Stimulated activated CD8-positive, alpha-beta memory T cell treated with anti-CD3 and anti-CD28 coated beads, Interleukin-7, amount 100 ng/mL, for 1 hour (primary cell): ENCODE measurements around the gene KCNJ4.

Experiments
- DNase-seq, 2 donors: peaks; one replicate each; pipeline ENCODE4 v3.0.0-alpha.2; 2020; ENCODE audit warnings: low read depth in 2 of 2

Gene KCNJ4

DNA sequence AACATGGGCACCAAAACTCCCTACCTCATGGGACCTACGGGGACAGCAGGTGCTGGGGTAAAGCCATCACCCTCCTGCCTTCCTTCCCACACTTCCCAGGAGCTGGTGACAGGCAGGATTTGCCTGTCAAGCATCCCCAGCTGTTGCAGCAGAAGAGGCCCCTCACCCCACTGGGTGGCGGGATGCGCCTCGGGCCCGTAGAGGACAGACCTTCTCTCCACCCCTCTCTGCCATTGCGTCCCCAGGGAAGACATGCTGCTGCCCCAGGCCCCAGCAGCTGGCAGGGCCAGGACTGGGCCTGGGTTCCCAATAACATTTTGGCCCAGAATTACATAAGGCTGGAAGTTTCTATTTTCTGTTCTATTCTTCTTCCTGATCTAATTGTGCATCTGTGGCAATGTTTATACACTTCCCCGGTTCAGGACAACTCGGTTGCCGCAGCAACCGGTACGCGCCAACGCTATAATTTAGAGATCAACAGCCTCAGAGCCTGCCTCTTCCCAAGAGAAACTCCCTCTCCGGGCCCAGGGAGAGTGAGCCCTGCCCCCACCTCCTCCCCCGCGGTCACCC lies 25.4 kb downstream of the KCNJ4 start:
- DNase-seq = no peak

DNA sequence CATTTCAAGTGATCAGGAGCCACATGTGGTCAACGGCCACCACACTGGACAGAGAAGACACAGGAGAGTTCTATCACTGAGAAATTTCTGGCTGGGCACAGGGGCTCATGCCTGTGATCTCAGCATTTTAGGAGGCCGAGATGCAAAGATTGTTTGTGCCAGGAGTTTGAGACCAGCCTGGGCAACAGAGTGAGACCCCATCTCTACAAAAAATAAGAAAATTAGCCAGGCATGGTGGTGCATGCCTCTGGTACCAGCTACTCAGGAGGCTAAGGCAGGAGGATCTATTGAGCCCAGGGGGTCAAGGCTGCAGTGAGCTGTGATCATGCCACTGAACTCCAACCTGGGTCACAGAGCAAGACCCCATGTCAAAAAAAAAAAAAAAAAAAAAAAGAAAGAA lies 26.3 kb downstream of the KCNJ4 start:
- no peak for DNase-seq

DNA sequence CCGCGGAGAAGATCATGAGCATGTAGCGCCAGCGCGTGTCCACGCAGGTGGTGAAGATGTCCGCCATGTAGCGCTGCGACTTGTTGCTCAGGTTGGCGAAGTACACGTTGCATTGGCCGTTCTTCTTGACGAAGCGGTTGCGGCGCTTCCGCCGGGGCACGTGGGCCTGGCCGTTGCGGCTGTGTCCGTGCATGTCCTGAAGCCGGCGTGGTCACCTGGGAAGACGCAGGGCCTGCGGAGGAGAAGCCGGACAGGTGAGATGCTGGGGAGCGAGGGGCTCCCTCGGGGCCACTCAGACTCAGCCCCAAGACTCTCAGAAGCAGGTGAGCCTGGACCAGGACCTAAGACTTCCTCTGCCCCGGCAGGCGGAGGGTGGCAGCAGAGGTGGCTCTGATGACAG lies 27.1 kb downstream of the KCNJ4 start:
- DNase-seq = no peak

DNA sequence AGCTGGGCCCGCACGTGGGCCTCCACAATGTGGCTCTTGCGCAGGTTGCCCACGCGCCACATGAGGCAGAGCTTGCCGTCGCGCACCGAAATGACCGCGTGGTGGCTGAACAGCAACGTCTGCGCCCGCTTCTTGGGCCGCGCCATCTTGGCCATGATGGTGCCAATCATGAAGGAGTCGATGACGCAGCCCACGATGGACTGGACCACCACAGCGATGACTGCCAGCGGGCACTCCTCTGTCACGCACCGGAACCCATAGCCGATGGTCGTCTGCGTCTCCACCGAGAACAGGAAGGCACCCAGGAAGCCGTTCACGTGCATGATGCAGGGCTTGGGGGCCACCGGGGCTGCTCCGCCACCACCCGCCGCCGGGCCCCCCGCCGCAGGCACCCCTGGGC lies 27.5 kb downstream of the KCNJ4 start:
- DNase-seq = no peak

DNA sequence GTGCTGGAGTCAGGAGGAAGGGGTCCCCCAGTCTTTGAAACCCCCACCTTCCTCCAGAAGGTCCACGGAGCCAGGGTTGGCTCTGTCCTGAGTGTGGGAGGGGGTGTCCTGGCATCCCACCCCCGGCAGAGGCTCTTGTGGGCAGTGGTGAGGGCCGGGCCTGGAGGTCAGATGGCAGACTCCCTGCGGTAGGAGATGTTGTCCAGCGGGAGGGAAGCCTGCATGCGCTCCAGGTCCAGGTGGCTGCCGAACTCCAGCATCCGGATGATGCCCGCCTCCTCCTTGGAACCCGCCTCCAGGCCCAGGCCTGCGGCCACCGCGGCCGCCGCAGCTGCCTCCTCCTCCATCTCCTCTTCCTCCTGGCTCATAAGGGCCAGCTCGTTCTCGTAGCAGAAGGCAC lies 28.4 kb downstream of the KCNJ4 start:
- no peak for DNase-seq

DNA sequence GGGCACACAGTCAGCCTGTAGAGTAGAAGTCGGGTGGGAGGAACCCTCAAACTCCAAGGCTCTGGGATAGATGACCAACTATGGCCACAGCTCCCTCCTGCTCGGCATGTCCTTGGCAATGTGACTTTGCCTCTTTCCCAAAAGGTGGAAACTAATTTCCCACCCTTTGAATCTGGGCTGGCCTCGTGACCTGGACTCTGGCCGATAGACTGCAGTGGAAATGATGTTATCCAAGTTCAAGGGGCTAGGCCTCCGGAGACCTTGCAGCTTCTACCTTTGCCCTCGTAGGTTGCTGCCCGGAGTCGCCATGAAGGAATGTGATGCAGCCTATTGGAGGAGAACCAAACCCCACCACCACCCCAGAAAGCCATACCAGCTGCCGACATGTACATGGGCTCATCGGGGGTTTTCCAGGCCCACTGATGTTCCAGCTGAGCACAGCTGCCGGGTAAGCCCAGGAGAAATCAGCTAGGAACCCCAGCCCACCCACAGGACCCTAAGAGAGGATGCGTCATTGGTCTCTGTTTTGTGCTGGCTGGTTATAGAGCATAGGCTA lies 30.4 kb downstream of the KCNJ4 start:
- no peak for DNase-seq

DNA sequence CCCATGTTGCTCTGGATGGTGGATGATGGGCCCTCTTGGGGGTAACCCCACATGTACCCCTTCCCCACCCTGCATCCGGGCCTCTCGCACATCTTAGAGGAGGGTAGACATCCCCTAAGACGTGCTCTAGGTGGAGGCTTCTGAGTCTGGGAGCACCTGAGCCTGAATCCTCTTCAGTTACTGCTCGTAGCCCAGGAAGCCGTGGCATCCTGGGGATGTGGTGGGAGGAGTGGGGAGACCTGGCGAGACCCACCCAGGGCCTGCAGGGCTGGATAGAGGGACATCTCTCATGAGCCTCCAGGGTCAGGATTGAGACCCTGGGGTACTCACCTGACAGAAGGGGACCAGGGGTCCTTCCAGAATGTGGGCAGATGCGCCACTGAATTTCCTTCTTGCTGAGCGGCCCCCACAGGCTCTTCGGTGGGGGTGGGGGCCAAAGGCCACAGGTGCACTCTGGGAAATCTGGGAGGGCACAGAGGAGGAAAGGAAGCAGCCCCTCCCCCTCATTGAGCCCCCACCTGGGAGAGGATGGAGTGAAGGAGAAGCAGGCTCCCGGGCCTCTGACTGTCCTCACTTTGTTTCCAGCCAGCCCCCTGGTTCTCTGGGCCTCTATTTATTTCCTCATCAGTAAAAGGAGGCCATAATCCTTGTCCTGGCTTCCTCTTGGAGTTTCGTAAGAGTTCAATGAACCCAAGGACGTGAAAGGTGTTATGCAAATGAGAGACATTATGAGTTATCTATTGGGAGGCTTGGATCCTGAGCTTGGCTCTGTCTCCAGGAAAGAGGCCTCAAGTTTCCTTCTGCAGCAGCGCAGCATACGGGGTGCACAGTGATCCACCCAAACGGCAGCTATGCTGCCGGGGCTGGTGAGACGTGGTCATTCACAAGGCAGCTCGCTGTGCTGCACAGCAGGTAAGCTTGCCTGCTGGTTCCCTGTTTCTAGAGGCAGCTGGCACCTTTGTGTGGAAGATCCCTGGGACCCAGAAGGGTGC lies 31.2 kb downstream of the KCNJ4 start:
- no peak for DNase-seq

DNA sequence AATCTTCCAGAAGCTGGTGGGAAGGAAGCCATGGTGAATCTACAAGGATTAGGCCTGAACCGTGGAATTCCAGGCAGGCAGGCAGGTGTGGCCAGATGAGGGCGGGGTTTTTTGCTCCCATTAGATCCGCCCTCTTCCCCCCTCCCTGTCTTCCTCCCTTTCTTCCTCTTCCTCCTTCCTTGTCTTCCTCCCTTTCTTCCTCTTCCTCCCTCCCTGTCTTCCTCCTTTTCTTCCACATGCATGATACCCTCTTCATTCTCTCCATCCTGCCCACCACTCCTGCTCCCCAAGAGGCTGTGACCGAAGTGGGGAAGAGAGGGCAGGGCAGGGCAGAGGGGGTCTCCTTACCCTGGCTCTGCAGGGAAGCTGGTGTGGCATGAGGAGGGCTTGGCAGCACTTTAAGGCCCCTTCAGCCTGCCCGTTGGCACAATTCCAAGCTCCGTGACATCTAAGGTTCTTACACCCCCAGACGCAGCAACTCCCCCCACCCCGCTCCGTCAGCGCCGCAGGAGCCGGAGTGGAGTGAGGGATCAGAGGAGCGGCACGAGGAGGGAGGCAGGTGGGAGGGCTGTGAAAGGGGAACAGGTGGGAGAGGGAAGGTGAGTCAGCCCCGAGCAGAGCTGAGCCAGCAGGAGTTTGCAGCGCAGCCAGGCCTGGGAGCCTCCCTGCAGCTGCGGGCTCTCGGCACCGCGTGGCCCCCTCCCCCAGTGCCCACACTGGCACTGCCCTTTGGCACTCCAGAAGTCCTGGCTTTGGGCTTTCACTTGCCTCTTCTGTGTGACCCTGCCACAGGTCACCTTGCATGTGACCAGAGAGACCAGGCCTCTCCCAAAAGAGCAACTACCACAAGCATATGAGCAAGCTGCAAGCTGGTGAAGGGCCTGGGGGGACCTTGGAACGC lies 32.1 kb downstream of the KCNJ4 start:
- no peak for DNase-seq

DNA sequence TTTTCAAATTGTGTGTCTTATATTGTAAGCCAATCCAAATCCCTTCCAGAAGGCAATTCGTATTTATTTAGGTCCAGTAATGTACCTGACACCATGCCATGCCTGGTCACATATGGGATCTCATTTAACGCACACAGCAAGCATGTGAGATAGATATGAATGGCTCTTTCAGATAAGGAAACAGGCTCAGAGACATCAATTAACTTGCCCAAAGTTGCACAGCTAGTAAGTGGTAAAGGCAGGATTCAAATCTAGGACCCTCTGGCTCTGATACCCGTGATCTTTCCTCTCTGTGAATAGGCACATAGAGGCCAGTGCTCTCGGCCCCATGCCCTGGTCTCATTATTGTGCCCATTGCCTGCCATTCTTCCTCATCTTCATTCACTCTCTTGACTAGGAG lies 34.3 kb downstream of the KCNJ4 start:
- no peak for DNase-seq

DNA sequence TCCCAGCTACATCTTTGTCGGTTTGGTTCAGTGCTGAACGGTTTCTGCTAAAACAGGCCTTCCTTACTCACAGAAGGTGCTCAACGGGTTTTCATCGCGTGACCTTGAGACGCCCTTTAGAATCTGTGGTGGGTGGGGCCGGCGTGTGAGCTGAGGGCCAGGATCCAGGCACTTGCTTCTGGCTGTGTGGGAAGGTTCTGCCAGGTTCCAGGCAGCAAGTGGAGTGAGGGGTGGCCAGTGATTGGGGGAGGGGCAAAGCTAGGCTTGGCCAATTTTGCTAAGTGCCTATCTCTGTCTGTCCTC lies 35.2 kb downstream of the KCNJ4 start:
- no peak for DNase-seq

DNA sequence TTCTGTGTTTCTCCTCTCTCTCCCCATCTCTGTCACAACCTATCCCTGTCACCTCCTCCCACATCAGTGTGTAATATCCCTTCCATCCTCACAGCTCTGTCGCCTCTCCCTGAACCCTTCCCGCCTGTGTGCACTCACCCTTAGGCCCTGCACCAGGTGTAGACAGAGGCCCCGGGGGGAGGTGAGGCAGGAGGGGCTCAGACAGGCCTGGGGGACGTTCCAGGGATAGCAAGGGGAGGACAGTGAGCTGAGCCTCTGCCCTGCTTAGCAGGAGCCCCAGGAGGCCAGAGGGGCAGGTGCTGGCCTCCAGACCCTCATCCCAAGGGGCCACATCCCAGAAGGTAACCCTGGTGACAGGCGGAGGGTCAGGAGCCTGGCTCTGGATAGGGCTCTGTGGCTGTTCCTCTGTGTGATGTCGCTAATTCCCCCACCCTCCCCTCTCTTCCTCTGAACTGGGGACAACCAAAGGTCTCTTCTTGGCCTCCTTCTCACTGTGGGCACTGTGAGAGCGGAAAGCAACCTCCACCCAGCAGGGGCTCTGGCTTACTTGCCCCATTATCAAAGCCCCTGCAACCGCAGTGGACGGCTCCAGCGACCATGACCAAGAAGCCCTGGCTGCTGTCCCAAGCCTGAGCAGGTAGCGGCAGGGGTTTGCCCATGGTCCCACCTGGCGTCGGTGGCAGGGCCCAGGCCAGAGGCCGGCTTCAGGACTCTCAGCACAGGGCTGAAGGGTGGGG lies 35.7 kb downstream of the KCNJ4 start:
- DNase-seq = no peak

DNA sequence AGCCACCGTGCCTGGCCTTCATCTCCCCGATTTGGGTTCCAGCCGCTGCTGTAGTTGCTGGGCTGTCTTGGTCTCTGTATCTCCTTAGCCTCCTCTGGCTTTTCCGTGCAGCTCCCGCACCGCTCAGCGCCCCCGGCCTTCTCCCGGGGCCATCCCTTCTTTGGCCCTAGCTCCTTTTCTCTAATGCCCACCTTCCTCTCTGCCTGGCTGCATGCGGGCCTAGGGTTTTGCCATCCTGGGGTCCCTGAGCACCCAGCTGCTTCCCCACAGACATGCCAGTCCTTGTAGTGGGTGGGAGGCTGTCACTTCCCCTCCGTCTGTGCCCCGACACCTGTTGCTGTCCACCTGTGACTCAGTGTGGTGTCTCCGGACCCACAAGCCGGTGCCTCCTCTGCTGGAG lies 36.4 kb downstream of the KCNJ4 start:
- no peak for DNase-seq

DNA sequence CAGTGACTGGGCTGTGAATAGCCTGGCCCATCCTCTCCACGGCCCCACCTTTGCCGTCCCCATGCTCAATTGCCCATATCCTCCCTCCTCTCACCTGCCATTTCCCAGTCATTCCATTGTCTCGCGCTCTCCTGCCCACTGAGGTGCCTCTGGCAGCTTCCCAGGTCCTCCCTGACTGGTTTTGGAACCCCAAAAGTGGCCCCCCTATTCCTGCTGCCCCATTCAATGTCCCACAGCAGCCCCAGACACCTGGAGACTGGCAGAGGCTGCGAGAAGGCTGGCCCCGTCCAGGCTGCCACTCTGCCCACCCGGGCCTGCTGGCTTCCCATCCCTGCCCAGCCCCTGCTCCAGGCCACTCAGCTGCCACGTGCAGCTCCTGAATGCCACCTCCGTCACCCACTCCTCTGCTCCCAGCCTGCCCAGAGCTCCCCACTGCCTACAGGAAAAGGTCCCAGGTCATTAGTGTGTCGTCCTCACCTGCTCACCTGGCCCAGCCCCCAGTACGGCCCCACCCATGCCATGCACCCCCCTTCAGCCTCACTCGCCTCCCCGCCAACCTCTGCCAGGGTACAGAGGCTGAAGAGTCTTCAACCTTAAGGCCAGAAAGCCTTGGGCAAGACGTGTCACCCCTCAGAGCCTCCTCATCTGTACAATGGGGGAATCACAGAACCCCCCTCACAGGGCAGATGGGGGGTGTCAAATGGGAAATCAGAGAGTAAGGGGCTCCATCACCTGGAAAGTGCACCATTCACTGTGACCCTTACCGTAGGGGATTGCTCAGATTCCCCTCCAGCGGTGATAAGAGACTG lies 37.5 kb downstream of the KCNJ4 start:
- no peak for DNase-seq

DNA sequence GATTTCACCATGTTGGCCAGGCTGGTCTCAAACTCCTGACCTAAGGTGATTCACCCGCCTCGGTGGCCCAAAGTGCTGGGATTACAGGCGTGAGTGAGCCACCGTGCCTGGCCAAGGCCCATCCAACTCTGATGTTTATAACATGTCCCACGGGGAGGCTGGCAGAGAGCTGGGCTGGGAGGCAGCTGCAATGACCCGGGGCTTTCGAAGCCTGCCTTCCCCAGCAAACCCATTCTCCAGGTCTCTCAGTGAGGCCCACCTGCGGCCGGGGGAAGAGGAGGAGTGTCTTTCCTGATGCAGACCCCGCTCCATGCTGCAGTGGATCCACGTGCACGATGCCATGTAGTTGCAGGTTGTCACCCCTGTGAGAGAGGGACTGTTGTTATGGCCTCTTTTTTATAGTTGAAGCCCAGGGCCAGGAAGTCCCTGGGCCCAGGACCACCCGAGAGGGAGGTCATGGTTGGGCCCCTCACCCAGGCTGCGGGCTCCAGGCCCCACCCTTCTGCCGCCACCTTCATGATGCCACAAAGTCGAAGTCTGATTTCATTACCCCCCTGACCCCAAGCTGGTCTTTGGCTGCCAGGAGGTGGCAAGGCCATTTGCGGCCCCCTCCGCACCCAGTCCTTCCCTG lies 38.3 kb downstream of the KCNJ4 start:
- no peak for DNase-seq

DNA sequence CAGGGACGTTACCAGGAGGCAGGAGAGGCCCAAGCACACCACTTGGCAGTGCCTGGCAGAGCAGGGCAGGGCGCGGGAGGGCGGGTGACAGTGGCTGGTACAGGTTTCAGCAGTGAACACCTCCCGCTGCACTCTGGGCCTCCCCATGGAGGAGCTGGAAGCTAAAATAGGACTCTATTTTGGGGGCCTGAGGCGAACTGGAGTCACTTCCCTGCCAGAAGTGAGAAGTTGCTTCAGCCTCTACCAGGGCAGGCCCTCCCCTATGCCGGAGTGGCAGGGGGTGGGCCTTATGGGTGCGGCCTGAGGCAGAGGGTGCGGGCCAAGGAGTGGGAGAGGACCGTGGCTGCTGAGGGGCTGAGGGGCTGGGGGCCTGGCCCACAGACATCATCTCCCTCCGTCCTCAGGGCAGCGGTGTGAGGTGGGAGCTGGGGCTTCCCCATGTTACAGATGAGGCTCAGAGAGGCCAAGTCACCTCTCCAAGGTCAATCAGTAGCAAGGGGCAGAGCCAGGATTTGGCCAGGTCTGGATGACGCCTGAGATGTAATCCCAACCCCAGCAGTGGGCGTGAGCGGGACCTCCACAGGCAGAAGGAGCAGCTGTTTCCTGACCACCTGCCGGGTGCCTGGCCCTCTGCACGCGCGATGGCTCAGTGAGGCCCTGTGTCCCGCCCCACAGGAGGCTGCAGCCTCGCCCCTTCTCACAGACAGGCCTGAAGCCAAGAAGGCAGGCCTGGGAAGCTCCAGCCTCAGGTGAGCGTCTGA lies 39.3 kb downstream of the KCNJ4 start:
- DNase-seq = no peak

DNA sequence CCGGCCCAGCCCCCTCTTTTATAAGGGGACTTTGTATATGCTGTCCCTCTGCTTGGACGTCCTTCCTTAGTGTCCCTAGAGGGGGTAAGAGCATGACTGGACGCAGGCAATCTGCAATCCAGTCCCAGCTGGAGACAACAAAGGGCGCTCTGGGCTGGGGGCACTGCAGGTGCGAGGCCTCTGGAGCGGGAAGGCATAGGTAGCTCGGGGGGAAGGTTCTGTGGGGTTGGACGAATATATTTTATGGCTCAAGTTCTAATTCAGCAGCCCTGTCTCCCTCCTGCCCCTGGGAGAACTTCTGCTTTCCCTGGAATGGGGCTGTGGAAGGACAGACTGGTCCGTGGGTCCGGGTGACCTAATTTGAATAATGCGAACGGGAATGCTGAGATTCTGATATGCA lies 40.0 kb downstream of the KCNJ4 start:
- DNase-seq = no peak

DNA sequence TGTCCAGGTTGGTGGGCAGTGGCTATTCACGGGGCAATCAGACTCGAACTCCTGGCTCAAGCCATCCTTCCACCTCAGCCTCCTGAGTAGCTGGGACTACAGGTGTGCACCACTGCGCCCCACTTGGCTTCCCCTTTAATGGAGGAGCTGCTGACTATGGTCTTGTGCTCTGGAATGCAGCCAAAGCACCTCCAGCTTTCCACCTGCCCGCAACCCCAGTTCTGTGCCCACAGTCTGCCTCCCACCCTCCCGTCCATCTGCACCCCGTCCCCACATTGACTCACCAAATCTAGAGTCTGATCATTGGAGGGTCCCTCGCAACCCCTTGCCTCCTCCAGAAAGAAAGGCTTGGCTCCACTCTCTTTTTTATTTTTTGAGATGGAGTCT lies 41.0 kb downstream of the KCNJ4 start:
- no peak for DNase-seq

DNA sequence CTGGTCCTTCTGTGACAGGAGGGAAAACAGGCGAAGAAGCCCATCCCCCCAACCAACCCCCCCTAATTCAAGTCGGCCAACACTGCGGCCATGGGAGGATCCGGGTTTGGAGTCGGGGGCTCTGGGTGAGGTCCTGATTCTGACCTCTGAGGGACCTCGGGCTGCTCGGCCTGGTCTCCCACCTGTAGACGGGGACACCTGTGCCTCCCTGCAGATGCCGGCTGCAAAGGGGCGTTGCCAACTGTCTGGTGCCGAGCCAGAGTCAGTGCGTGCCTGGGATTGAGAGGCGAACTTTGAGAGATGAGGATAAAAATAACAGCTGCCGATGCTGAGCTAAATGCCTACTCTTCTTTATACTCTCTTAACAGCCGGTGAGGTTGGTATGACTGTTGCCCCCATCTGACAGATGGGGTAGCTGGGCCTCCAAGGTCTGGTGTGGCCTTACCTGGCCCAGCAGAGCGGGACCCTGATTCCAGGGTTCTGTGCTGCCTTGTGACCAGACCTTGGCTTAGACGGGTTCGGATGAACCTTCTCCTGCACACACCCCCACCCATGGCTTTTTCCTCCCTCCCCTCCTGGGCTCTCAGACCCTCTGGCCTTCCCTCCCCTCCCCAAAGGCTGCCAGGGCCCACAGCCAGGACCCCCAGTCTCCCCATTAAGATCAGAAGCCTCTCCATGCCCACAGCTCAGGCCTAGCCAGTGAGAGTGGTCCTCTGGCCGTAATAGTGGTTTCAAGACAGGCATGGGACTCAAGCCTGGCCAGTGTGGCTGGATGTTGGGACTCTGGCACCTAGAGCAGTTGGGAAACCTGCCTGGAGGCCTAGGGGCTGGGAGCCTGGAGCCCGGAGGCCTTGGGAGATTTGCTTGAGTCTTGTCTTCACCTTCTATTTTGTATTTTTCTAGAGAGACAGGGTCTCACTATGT lies 41.7 kb downstream of the KCNJ4 start:
- no peak for DNase-seq
